Calu3 (cell line): ENCODE data around the gene NQO2. TPM values are rescaled to one million over a fixed set of nuclear protein-coding genes. Genes with fewer than 3 reads are reported as not detected.

ENCODE experiments used
- Bru-seq: library from RNA; stranded (reverse); fragments of 400-500 nt; gene quantifications from one replicate; lab custom pipeline; 2021; lab: Mats Ljungman, UMichigan
- BruChase-seq, 2 experiments: library from RNA; stranded (reverse); fragments of 400-500 nt; gene quantifications; one replicate each; lab custom pipeline; 2021; lab: Mats Ljungman, UMichigan
- BruUV-seq: library from RNA; stranded (reverse); fragments of 400-500 nt; replicated peaks from 2 replicates; lab custom pipeline; 2021; lab: Mats Ljungman, UMichigan
- CTCF ChIA-PET: fragments of 300-600 bp; sonication (Branson Sonifier 250); formaldehyde crosslinking; loops from one replicate; lab custom pipeline; 2022; ENCODE audit warnings: antibody characterized with exemption; lab: Charles Lee
- DNase-seq: peaks from one replicate; pipeline ENCODE4 v3.0.0; 2022
- H3K27ac Mint-ChIP-seq: one replicate; pipeline ENCODE4 v1.8.0; 2022; ENCODE audit warnings: mixed read lengths; ENCODE audit not compliant: unreplicated experiment
- H3K27me3 Mint-ChIP-seq: one replicate; pipeline ENCODE4 v1.8.0; 2022; ENCODE audit warnings: mixed read lengths; ENCODE audit not compliant: unreplicated experiment
- H3K36me3 Mint-ChIP-seq: one replicate; pipeline ENCODE4 v1.8.0; 2022; ENCODE audit warnings: mild to moderate bottlenecking, moderate library complexity, mixed read lengths; ENCODE audit not compliant: insufficient read depth, unreplicated experiment
- H3K4me1 Mint-ChIP-seq: one replicate; pipeline ENCODE4 v1.8.0; 2022; ENCODE audit warnings: mild to moderate bottlenecking, low read depth, mixed read lengths; ENCODE audit not compliant: unreplicated experiment
- H3K4me3 Mint-ChIP-seq: one replicate; pipeline ENCODE4 v1.8.0; 2022; ENCODE audit warnings: mild to moderate bottlenecking, low read depth, moderate library complexity, mixed read lengths; ENCODE audit not compliant: unreplicated experiment
- H3K9me3 Mint-ChIP-seq: one replicate; pipeline ENCODE4 v1.8.0; 2022; ENCODE audit warnings: low read depth, mixed read lengths; ENCODE audit not compliant: unreplicated experiment
- intact Hi-C: fragments of 100-400 bp; cut with micrococcal nuclease; formaldehyde crosslinking; loops from one replicate; pipeline ENCODE4 v1.10.0; 2022; ENCODE audit not compliant: unreplicated experiment
- long read RNA-seq: library from polyadenylated mRNA; stranded (forward); transcript quantifications from one replicate; pipeline ENCODE4 v2.0.0, GENCODE V29; 2022
- total RNA-seq: library from RNA; stranded (reverse); gene quantifications from 2 replicates; pipeline ENCODE4 v1.2.3, GENCODE V29; 2022
- TF ChIP-seq, protein P1 (sequence below): fragments of 200-600 bp; IDR thresholded peaks from one replicate; pipeline ENCODE4 v1.8.0; 2022; ENCODE audit warnings: antibody characterized with exemption; ENCODE audit not compliant: unreplicated experiment

Gene NQO2, protein sequence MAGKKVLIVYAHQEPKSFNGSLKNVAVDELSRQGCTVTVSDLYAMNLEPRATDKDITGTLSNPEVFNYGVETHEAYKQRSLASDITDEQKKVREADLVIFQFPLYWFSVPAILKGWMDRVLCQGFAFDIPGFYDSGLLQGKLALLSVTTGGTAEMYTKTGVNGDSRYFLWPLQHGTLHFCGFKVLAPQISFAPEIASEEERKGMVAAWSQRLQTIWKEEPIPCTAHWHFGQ
- total RNA-seq (11.5 and 12.0 TPM in 2 replicates), Bru-seq, nascent RNA (percentile 46 among the genes with signal in this experiment), BruChase-seq, experiment 1, labeled RNA remaining after a 6-hour chase (percentile 53 among the genes with signal in this experiment), BruChase-seq, experiment 2, labeled RNA remaining after a 2-hour chase (percentile 48 among the genes with signal in this experiment)
- long read RNA-seq, full-length matches to known transcripts: 15 of 26 reads
- long read RNA-seq, partial matches to known transcripts: 0 of 26 reads
- long read RNA-seq, other reads (novel, unspliced or antisense): 11 of 26 reads

DNA sequence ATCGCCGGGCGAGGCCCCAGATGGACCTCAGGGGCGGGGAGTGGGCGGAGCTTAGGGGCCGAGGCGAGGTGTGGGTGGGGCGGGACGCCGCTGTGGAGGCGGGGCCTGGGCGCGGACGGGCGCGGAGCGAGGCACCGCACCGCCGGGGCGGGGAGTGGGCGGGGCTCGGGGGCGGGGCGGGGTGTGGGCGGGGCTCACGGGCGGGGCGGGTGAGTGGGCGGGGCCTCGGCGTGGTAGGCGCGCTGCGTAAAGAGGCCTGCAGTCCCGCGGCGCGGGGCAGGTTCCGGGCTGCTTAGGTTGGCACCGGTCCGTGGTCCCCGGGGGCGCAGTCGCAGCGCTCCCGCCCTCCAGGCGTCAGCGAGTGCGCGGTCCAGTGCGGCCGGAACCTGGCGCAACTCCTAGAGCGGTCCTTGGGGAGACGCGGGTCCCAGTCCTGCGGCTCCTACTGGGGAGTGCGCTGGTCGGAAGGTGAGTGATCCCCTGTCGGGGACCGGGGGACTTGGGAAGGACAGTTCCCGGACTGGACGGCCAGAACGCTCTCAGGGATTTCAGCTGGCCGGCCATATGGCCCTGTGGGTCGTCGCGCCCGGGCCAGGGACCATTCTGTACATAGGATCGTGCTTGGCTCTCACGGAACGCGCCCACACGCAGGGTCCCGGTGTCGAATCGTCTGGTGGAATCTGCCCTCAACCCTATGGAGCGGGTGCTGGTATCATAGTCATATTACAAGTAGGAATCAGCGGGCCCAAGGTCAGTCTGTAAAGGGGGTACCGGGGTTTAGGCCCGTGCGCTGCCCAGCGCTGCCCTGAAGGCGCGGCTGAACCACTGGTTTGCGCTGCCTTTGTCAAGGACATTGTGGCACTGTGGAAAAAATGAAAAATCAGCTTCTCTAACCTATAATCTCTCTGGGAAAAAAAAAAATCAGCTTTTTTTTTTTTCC, at the start of gene NQO2:
Gene NQO2 (plus strand): TSS at position 277 of the 940 bp plus-strand sequence. CDS start 6,659 bp downstream, outside the sequence.
- H3K27ac Mint-ChIP-seq: no peak within 1 kb of the TSS
- DNase-seq: peak; percentile 89
- H3K4me3 Mint-ChIP-seq: peak within 1 kb of the TSS; percentile 86
- no peaks in the 10 kb centered on the region for H3K4me1 Mint-ChIP-seq
- BruUV-seq: no TSS peak
- H3K9me3 Mint-ChIP-seq: no peaks in the 10 kb centered on the region
- intact Hi-C loops: loop anchor here (2.0 kb wide), 1 partner anchor 55 kb away; no protein-coding TSS in a partner anchor
- TF ChIP-seq, protein P1, sequence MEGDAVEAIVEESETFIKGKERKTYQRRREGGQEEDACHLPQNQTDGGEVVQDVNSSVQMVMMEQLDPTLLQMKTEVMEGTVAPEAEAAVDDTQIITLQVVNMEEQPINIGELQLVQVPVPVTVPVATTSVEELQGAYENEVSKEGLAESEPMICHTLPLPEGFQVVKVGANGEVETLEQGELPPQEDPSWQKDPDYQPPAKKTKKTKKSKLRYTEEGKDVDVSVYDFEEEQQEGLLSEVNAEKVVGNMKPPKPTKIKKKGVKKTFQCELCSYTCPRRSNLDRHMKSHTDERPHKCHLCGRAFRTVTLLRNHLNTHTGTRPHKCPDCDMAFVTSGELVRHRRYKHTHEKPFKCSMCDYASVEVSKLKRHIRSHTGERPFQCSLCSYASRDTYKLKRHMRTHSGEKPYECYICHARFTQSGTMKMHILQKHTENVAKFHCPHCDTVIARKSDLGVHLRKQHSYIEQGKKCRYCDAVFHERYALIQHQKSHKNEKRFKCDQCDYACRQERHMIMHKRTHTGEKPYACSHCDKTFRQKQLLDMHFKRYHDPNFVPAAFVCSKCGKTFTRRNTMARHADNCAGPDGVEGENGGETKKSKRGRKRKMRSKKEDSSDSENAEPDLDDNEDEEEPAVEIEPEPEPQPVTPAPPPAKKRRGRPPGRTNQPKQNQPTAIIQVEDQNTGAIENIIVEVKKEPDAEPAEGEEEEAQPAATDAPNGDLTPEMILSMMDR: no peak
- H3K36me3 Mint-ChIP-seq: peaks cover 13% of the 10 kb centered on the region
- H3K27me3 Mint-ChIP-seq: no peaks in the 10 kb centered on the region
- CTCF ChIA-PET: interaction anchor here (0.6 to 1.6 kb wide), 6 partner anchors 9 to 259 kb away, joined by 3 to 7 read pairs (median 4); no protein-coding TSS in a partner anchor

GRCh38 chr6:2950713-2951112, 49.0 kb upstream of the NQO2 start:
- intact Hi-C loops: no loop called here
- Mint-ChIP-seq H3K4me1 (no peaks in the 10 kb centered on the region), H3K36me3 (peaks cover 5% of the 10 kb centered on the region)

GRCh38 chr6:2951728-2952127, 48.0 kb upstream of the NQO2 start:
- Mint-ChIP-seq H3K27me3 (no peaks in the 10 kb centered on the region), H3K4me3 (no peak overlapping the region), H3K4me1 (no peaks in the 10 kb centered on the region), H3K36me3 (peaks cover 5% of the 10 kb centered on the region), H3K9me3 (no peaks in the 10 kb centered on the region), H3K27ac (no peak overlapping the region)
- intact Hi-C loops: loop anchor here (1.0 kb wide), 1 partner anchor 38 kb away; no protein-coding TSS in a partner anchor
- TF ChIP-seq, protein P1: no peak
- no TSS peak for BruUV-seq
- CTCF ChIA-PET: interaction anchor here (0.8 to 1.9 kb wide), 8 partner anchors 14 to 188 kb away, joined by 3 to 81 read pairs (median 7); partner anchors contain the start of gene SERPINB1
- no peak for DNase-seq

More at GRCh38 chr6:2950713-2951112, 49.0 kb upstream of the NQO2 start:
- Mint-ChIP-seq H3K27ac (no peak overlapping the region), H3K27me3 (no peaks in the 10 kb centered on the region), H3K4me3 (no peak overlapping the region), H3K9me3 (no peaks in the 10 kb centered on the region)
- DNase-seq: no peak
- TF ChIP-seq, protein P1: no peak
- CTCF ChIA-PET: no interaction called here
- no TSS peak for BruUV-seq
